Epithelial cell of proximal tubule (primary cell): ENCODE measurements around the gene TUBAL3. TPM values are rescaled to one million over a fixed set of nuclear protein-coding genes. Genes with fewer than 3 reads are reported as not detected.

Source experiments
- total RNA-seq: library from RNA; depleted of rRNA; stranded (reverse); fragments of >200 nt; gene quantifications from 2 replicates; pipeline ENCODE4 v1.2.3, GENCODE V29; 2015

TUBAL3 gene
- total RNA-seq, 1 donor from 2014 or later, result not detected

Other genes with a start within 250 kb of the TUBAL3 start
- gene AKR1C8, start 219.7 kb downstream of the TUBAL3 start, total RNA-seq, result not detected in 2 replicates
- gene AKR1C4, start 208.0 kb downstream of the TUBAL3 start, total RNA-seq, result not detected in 2 replicates
- not detected in 2 replicates for gene UCN3, start 39.9 kb downstream of the TUBAL3 start, total RNA-seq
- 82.3 and 122 TPM in 2 replicates for gene NET1, start 7.7 kb upstream of the TUBAL3 start, total RNA-seq
- gene CALML5, start 94.7 kb upstream of the TUBAL3 start, total RNA-seq, result 0.65 TPM in 1 of 2 replicates, not detected in the other
- gene CALML3, start 120.1 kb upstream of the TUBAL3 start, total RNA-seq, result not detected in 2 replicates